Small intestine (tissue), 7 donors: ENCODE results near the gene DSN1. TPM values are rescaled to one million over a fixed set of nuclear protein-coding genes. Genes with fewer than 3 reads are reported as not detected.

Source experiments
- DNase-seq, 2 donors: peaks; one replicate each; pipeline versions ENCODE4 v3.0.0 to v3.0.0-alpha.2; 2013
- FAIRE-seq: peaks from 2 replicates; lab custom pipeline; 2012; peaks lifted over from hg19 to GRCh38; lab: Jason Lieb, UNC
- H3K27ac ChIP-seq, 3 donors: one replicate each; pipeline ENCODE4 v1.5.1; 2013; ENCODE audit warnings: low read length in 2 of 3, mild to moderate bottlenecking in 2 of 3, control low read depth in 1 of 3, inconsistent platforms in 1 of 3, low read depth in 1 of 3, moderate library complexity in 1 of 3
- H3K27me3 ChIP-seq, 3 donors: one replicate each; pipeline ENCODE4 v1.6.1; 2013; ENCODE audit warnings: low read length in 3 of 3, inconsistent platforms in 1 of 3; ENCODE audit not compliant: control insufficient read depth in 3 of 3, insufficient read depth in 3 of 3
- H3K36me3 ChIP-seq, 3 donors: one replicate each; pipeline ENCODE4 v1.6.1; 2013; ENCODE audit warnings: low read length in 3 of 3, inconsistent platforms in 1 of 3, low read depth in 1 of 3, mild to moderate bottlenecking in 1 of 3, moderate library complexity in 1 of 3; ENCODE audit not compliant: control insufficient read depth in 3 of 3, insufficient read depth in 2 of 3
- H3K4me1 ChIP-seq, 3 donors: one replicate each; pipeline ENCODE4 v1.6.1; 2013; ENCODE audit warnings: low read length in 2 of 3, inconsistent platforms in 1 of 3, low read depth in 1 of 3, mild to moderate bottlenecking in 1 of 3, moderate library complexity in 1 of 3; ENCODE audit not compliant: control insufficient read depth in 3 of 3, insufficient read depth in 2 of 3
- H3K4me3 ChIP-seq, 3 donors: one replicate each; pipeline ENCODE4 v1.5.1; 2013; ENCODE audit warnings: low read length in 3 of 3, control low read depth in 1 of 3, inconsistent platforms in 1 of 3, low read depth in 1 of 3, mild to moderate bottlenecking in 1 of 3, moderate library complexity in 1 of 3
- H3K9me3 ChIP-seq, 2 donors: one replicate each; pipeline ENCODE4 v1.6.1; 2013; ENCODE audit warnings: low read depth in 1 of 2, low read length in 1 of 2; ENCODE audit not compliant: control insufficient read depth in 2 of 2, insufficient read depth in 1 of 2
- WGBS, 3 donors: extraction: QIAGEN DNeasy Blood & Tissue Kit; methylation state at CpG; one replicate each; pipeline ENCODE4 v1.1.7; 2013; 5-methylcytosine and 5-hydroxymethylcytosine counted together
- polyA plus RNA-seq, 4 donors: library from polyadenylated mRNA; stranded (reverse) in 3 of 4; unstranded in 1 of 4; fragments of 200-250 nt in 3 of 4; fragments of 120-200 nt in 1 of 4; gene quantifications; one replicate each; pipeline versions ENCODE4 v1.2.1 to v1.2.3, GENCODE V29; 2013
- donor health status: healthy with polysubstance abuse.
- donor health status: control.
- donor health status: control.
- donor health status: Bipolar disorder and iron deficiency.
- donor health status: healthy.

DSN1 gene
- polyA plus RNA-seq, 4 donors: 8.9 to 15.7 (median 11.6) TPM

GRCh38 chr20:36728986-36729385 is 44.6 kb downstream of the DSN1 start:
- H3K36me3 ChIP-seq: no peaks in the 10 kb centered on the region
- no peaks in the 10 kb centered on the region for H3K9me3 ChIP-seq
- no peak overlapping the region for H3K27ac ChIP-seq
- no peak overlapping the region for H3K4me3 ChIP-seq
- no peaks in the 10 kb centered on the region for H3K27me3 ChIP-seq
- no peak for FAIRE-seq
- H3K4me1 ChIP-seq: no peaks in the 10 kb centered on the region
- DNase-seq: no peak
- WGBS, 3 donors: 38 to 54% (median 53%) methylated on average over 3 of the region's 3 CpGs

- Histone ChIP-seq H3K27me3 (no peaks in the 10 kb centered on the region), H3K9me3 (no peaks in the 10 kb centered on the region), H3K4me3 (no peak overlapping the region), H3K27ac (no peak overlapping the region), H3K36me3 (peaks cover 0 to 3% (median 2%) of the 10 kb centered on the region in 3 donors), H3K4me1 (no peaks in the 10 kb centered on the region)
- 95 to 98% (median 98%) methylated on average over 3 of the region's 3 CpGs for WGBS, 3 donors
- FAIRE-seq (no peak), DNase-seq (no peak)
Measured at GRCh38 chr20:36726168-36726567, 47.4 kb downstream of the DSN1 start.

- H3K9me3 ChIP-seq: no peaks in the 10 kb centered on the region
- WGBS, 3 donors: 77 to 88% (median 77%) methylated on average over 3 of the region's 3 CpGs
- H3K27ac ChIP-seq: peak overlapping the region in 1 of 3 donors; percentile 2
- FAIRE-seq: no peak
- H3K4me3 ChIP-seq: no peak overlapping the region
- no peaks in the 10 kb centered on the region for H3K27me3 ChIP-seq
- peaks cover 2 to 3% (median 3%) of the 10 kb centered on the region in 3 donors for H3K36me3 ChIP-seq
- no peaks in the 10 kb centered on the region for H3K4me1 ChIP-seq
- no peak for DNase-seq
Measured at GRCh38 chr20:36720510-36720909, 53.1 kb downstream of the DSN1 start.

- no peaks in the 10 kb centered on the region for H3K4me1 ChIP-seq
- H3K36me3 ChIP-seq: peaks cover 0 to 3% (median 3%) of the 10 kb centered on the region in 3 donors
- H3K27ac ChIP-seq: no peak overlapping the region
- no peaks in the 10 kb centered on the region for H3K27me3 ChIP-seq
- WGBS, 3 donors: 92 to 100% (median 94%) methylated on average over 2 of the region's 2 CpGs
- no peak overlapping the region for H3K4me3 ChIP-seq
- DNase-seq (peak in 1 of 2 donors; percentile 17), FAIRE-seq (no peak)
- H3K9me3 ChIP-seq: no peaks in the 10 kb centered on the region
Measured at GRCh38 chr20:36717657-36718056, 55.9 kb downstream of the DSN1 start.

- no peaks in the 10 kb centered on the region for H3K27me3 ChIP-seq
- no peak overlapping the region for H3K27ac ChIP-seq
- no peaks in the 10 kb centered on the region for H3K9me3 ChIP-seq
- no peaks in the 10 kb centered on the region for H3K4me1 ChIP-seq
- FAIRE-seq (no peak), DNase-seq (no peak)
- H3K36me3 ChIP-seq: peaks cover 0 to 3% (median 1%) of the 10 kb centered on the region in 3 donors
- no peak overlapping the region for H3K4me3 ChIP-seq
- 90 to 95% (median 91%) methylated on average over 3 of the region's 3 CpGs for WGBS, 3 donors
Measured at GRCh38 chr20:36717021-36717420, 56.5 kb downstream of the DSN1 start.

- no peaks in the 10 kb centered on the region for H3K4me1 ChIP-seq
- no peak for FAIRE-seq
Measured at GRCh38 chr20:36712775-36713174, 60.8 kb downstream of the DSN1 start.

GRCh38 chr20:36709126-36709525 is 64.4 kb downstream of the DSN1 start:
- Histone ChIP-seq H3K27ac (no peak overlapping the region), H3K4me1 (no peaks in the 10 kb centered on the region), H3K36me3 (peaks cover 0 to 4% (median 0%) of the 10 kb centered on the region in 3 donors), H3K4me3 (no peak overlapping the region), H3K27me3 (no peaks in the 10 kb centered on the region), H3K9me3 (no peaks in the 10 kb centered on the region)
- 81 to 89% (median 86%) methylated on average over 5 of the region's 5 CpGs for WGBS, 3 donors
- DNase-seq (no peak), FAIRE-seq (no peak)

More at GRCh38 chr20:36712775-36713174, 60.8 kb downstream of the DSN1 start:
- Histone ChIP-seq H3K4me3 (no peak overlapping the region), H3K36me3 (no peaks in the 10 kb centered on the region), H3K9me3 (no peaks in the 10 kb centered on the region), H3K27me3 (no peaks in the 10 kb centered on the region), H3K27ac (no peak overlapping the region)
- no peak for DNase-seq
- 74 to 88% (median 87%) methylated on average over 1 of the region's 1 CpG for WGBS, 3 donors

GRCh38 chr20:36703530-36703929 is 70.0 kb downstream of the DSN1 start:
- FAIRE-seq (no peak), DNase-seq (no peak)
- no peak overlapping the region for H3K4me3 ChIP-seq
- H3K27me3 ChIP-seq: no peaks in the 10 kb centered on the region
- no peaks in the 10 kb centered on the region for H3K9me3 ChIP-seq
- H3K27ac ChIP-seq: no peak overlapping the region
- H3K4me1 ChIP-seq: no peaks in the 10 kb centered on the region
- WGBS, 3 donors: 93 to 97% (median 94%) methylated on average over 4 of the region's 4 CpGs
- peaks cover 0 to 7% (median 0%) of the 10 kb centered on the region in 3 donors for H3K36me3 ChIP-seq
